Fibroblast of mammary gland (primary cell): Measurements from ENCODE around the gene G6PC3.

ENCODE experiments used
- DNase-seq: peaks from one replicate; pipeline ENCODE4 v3.0.0-alpha.2; 2010; ENCODE audit warnings: low read depth
- H3K4me3 ChIP-seq: 2 replicates; pipeline ENCODE4 v1.5.1; 2011; ENCODE audit warnings: low read depth, mild to moderate bottlenecking, low read length, moderate library complexity; ENCODE audit not compliant: control insufficient read depth
- CTCF ChIP-seq: conservative IDR thresholded peaks from 2 replicates; pipeline ENCODE4 v1.5.1; 2011; ENCODE audit warnings: low read depth, low read length, inconsistent platforms; ENCODE audit not compliant: control insufficient read depth, insufficient read depth

Gene G6PC3

GRCh38 chr17:44112284-44113280 is 42.0 kb downstream of the G6PC3 start:
- no peak overlapping the region for H3K4me3 ChIP-seq
- TF ChIP-seq CTCF, result no peak
- no peak for DNase-seq

- H3K4me3 ChIP-seq, result no peak overlapping the region
- no peak for DNase-seq
- no peak for TF ChIP-seq CTCF
These were observed 42.8 kb downstream of the G6PC3 start for GRCh38 chr17:44113382-44113781.

- no peak for TF ChIP-seq CTCF
- DNase-seq, result no peak
- H3K4me3 ChIP-seq, result no peak overlapping the region
These were observed 43.6 kb downstream of the G6PC3 start for GRCh38 chr17:44113868-44114840.

- TF ChIP-seq CTCF, result peak; percentile 82
- no peak overlapping the region for H3K4me3 ChIP-seq
- DNase-seq, result peak; percentile 48
These were observed 45.3 kb downstream of the G6PC3 start for GRCh38 chr17:44115585-44116415.

- no peak overlapping the region for H3K4me3 ChIP-seq
- no peak for DNase-seq
- no peak for TF ChIP-seq CTCF
These were observed 46.8 kb downstream of the G6PC3 start for GRCh38 chr17:44117351-44117750.
